Neural cell (in vitro differentiated cells): ENCODE measurements around the gene GOLGA7B. TPM values are rescaled to one million over a fixed set of nuclear protein-coding genes. Genes with fewer than 3 reads are reported as not detected.

Source experiments
- H2AFZ ChIP-seq: fragments of 200-600, 300-800 bp; sonication (generic), shearing (Covaris generic); 2 replicates; pipeline ENCODE4 v1.6.0; 2014; ENCODE audit warnings: low read depth, mild to moderate bottlenecking, antibody characterized with exemption, low read length, moderate library complexity
- H3F3A ChIP-seq: fragments of 200-600 bp; shearing (Covaris generic); 2 replicates; pipeline ENCODE4 v1.6.1; 2016; ENCODE audit warnings: mild to moderate bottlenecking, moderate library complexity, mixed read lengths, antibody characterized with exemption, low read length; ENCODE audit not compliant: insufficient read depth, poor library complexity, severe bottlenecking
- H3K27ac ChIP-seq: fragments of 200-600, 300-800 bp; sonication (generic), shearing (Covaris generic); 2 replicates; pipeline ENCODE4 v1.5.1; 2014; ENCODE audit warnings: mild to moderate bottlenecking, low read length, moderate library complexity
- H3K27me3 ChIP-seq: fragments of 300-800, 200-600 bp; sonication (generic), shearing (Covaris generic); 2 replicates; pipeline ENCODE4 v1.6.0; 2014; ENCODE audit warnings: mild to moderate bottlenecking, low read depth, low read length, moderate library complexity; ENCODE audit not compliant: insufficient read depth
- H3K36me3 ChIP-seq: fragments of 300-800, 200-600 bp; sonication (generic), shearing (Covaris generic); 2 replicates; pipeline ENCODE4 v1.5.1; 2014; ENCODE audit warnings: mild to moderate bottlenecking, antibody characterized with exemption, low read length, moderate library complexity; ENCODE audit not compliant: insufficient read depth
- H3K4me2 ChIP-seq: fragments of 300-800, 200-600 bp; sonication (generic), shearing (Covaris generic); 2 replicates; pipeline ENCODE4 v1.6.0; 2014; ENCODE audit warnings: mild to moderate bottlenecking, low read length
- H3K4me3 ChIP-seq: fragments of 300-800, 200-600 bp; sonication (generic), shearing (Covaris generic); 2 replicates; pipeline ENCODE4 v1.5.1; 2014; ENCODE audit warnings: mild to moderate bottlenecking, low read length, moderate library complexity
- H3K79me2 ChIP-seq: fragments of 200-600 bp; shearing (Covaris generic); replicated peaks from 2 replicates; pipeline ENCODE4 v1.6.0; 2014; ENCODE audit warnings: mild to moderate bottlenecking, low read length, moderate library complexity; ENCODE audit not compliant: insufficient read depth
- H3K9ac ChIP-seq: fragments of 300-800, 200-600 bp; sonication (generic), shearing (Covaris generic); 2 replicates; pipeline ENCODE4 v1.6.1; 2016; ENCODE audit warnings: mild to moderate bottlenecking, low read length, mixed read lengths
- H3K9me2 ChIP-seq: fragments of 200-600 bp; shearing (Covaris generic); 2 replicates; pipeline ENCODE4 v1.6.1; 2016; ENCODE audit warnings: mild to moderate bottlenecking, low read length, mixed read lengths; ENCODE audit not compliant: insufficient read depth
- H3K9me3 ChIP-seq: fragments of 200-600, 300-800 bp; sonication (generic), shearing (Covaris generic); 2 replicates; pipeline ENCODE4 v1.6.1; 2016; ENCODE audit warnings: mild to moderate bottlenecking, mixed run types, low read length, moderate library complexity, mixed read lengths
- H4K20me1 ChIP-seq: fragments of 200-600 bp; shearing (Covaris generic); 2 replicates; pipeline ENCODE4 v1.6.1; 2016; ENCODE audit warnings: mild to moderate bottlenecking, mixed run types; ENCODE audit not compliant: insufficient read depth
- CTCF ChIP-seq: fragments of 450-650 bp; IDR thresholded peaks from 2 replicates; pipeline ENCODE4 v1.5.1; 2014; ENCODE audit warnings: antibody characterized with exemption, mild to moderate bottlenecking, moderate library complexity; ENCODE audit not compliant: poor library complexity, severe bottlenecking
- EP300 ChIP-seq: fragments of 450-650 bp; conservative IDR thresholded peaks from 2 replicates; pipeline ENCODE4 v1.6.1; 2014; ENCODE audit warnings: antibody characterized with exemption, mild to moderate bottlenecking, moderate library complexity; ENCODE audit not compliant: poor library complexity, severe bottlenecking
- EZH2 ChIP-seq: fragments of 200-600, 300-800 bp; shearing (Covaris generic), sonication (generic); IDR thresholded peaks from 2 replicates; pipeline ENCODE4 v1.6.1; 2014; ENCODE audit warnings: antibody characterized with exemption, low read length, borderline replicate concordance, mild to moderate bottlenecking; ENCODE audit not compliant: insufficient read depth, poor library complexity, severe bottlenecking
- MXI1 ChIP-seq: fragments of 450-650 bp; conservative IDR thresholded peaks from 2 replicates; pipeline ENCODE4 v1.6.1; 2014; ENCODE audit warnings: antibody characterized with exemption, mild to moderate bottlenecking; ENCODE audit not compliant: poor library complexity, severe bottlenecking
- POLR2AphosphoS5 ChIP-seq: IDR thresholded peaks from 2 replicates; pipeline ENCODE4 v1.6.1; 2012
- RAD21 ChIP-seq: fragments of 450-650 bp; conservative IDR thresholded peaks from 2 replicates; pipeline ENCODE4 v1.6.1; 2014; ENCODE audit warnings: antibody characterized with exemption, mild to moderate bottlenecking, moderate library complexity
- REST ChIP-seq: IDR thresholded peaks from 2 replicates; pipeline ENCODE4 v1.6.1; 2012; ENCODE audit warnings: borderline replicate concordance
- SMC3 ChIP-seq: fragments of 450-650 bp; conservative IDR thresholded peaks from 2 replicates; pipeline ENCODE4 v1.6.1; 2014; ENCODE audit warnings: antibody characterized with exemption, mild to moderate bottlenecking, moderate library complexity; ENCODE audit not compliant: poor library complexity
- TAF1 ChIP-seq: IDR thresholded peaks from 2 replicates; pipeline ENCODE4 v1.6.1; 2012; ENCODE audit warnings: low read depth
- polyA plus RNA-seq: library from polyadenylated mRNA; depleted of rRNA; stranded (reverse); fragments of >200 nt; gene quantifications from 2 replicates; pipeline ENCODE4 v1.2.3, GENCODE V29; 2014

The GOLGA7B gene
- polyA plus RNA-seq, 1 donor from 2014 or later: 30.4 TPM

- Histone ChIP-seq H3K27ac (no peak overlapping the region), H3K79me2 (no peaks in the 10 kb centered on the region), H3F3A (no peaks in the 10 kb centered on the region), H4K20me1 (no peaks in the 10 kb centered on the region), H3K4me2 (no peak overlapping the region), H3K9me3 (no peaks in the 10 kb centered on the region), H3K4me3 (no peak overlapping the region), H3K9me2 (no peaks in the 10 kb centered on the region), H3K27me3 (no peaks in the 10 kb centered on the region), H3K36me3 (no peaks in the 10 kb centered on the region), H2AFZ (no peak overlapping the region), H3K9ac (no peak overlapping the region)
- TF ChIP-seq REST: no peak
- TF ChIP-seq CTCF: no peak
- no peak for TF ChIP-seq EP300
- no peak for TF ChIP-seq RAD21
- no peak for TF ChIP-seq POLR2AphosphoS5
- TF ChIP-seq MXI1: no peak
- no peak for TF ChIP-seq EZH2
- no peak for TF ChIP-seq TAF1
- TF ChIP-seq SMC3: no peak
Measured at GRCh38 chr10:97896756-97897358, 47.2 kb downstream of the GOLGA7B start.

GRCh38 chr10:97898429-97898828 lies 48.8 kb downstream of the GOLGA7B start:
- Histone ChIP-seq H3K9ac (no peak overlapping the region), H3F3A (no peaks in the 10 kb centered on the region), H3K27ac (no peak overlapping the region), H3K27me3 (no peaks in the 10 kb centered on the region), H3K79me2 (no peaks in the 10 kb centered on the region), H3K9me3 (no peaks in the 10 kb centered on the region), H3K4me3 (no peak overlapping the region), H2AFZ (no peak overlapping the region), H3K36me3 (no peaks in the 10 kb centered on the region), H3K4me2 (no peak overlapping the region), H4K20me1 (no peaks in the 10 kb centered on the region), H3K9me2 (no peaks in the 10 kb centered on the region)
- TF ChIP-seq POLR2AphosphoS5 (no peak), SMC3 (no peak), REST (no peak), MXI1 (no peak), EZH2 (no peak), EP300 (no peak), RAD21 (no peak), CTCF (no peak), TAF1 (no peak)
